A549 (cell line): Measurements from ENCODE around the gene SMYD5. TPM values are rescaled to one million over a fixed set of nuclear protein-coding genes. Genes with fewer than 3 reads are reported as not detected.

Experiments used
- ATAC-seq, 2 experiments: fragments of 200-7000 bp in 1 of 2; fragments of >200 bp in 1 of 2; cut with Nextera tagmentation in 1 of 2; cut with Tn5 transposase in 1 of 2; 3 replicates each; pipeline versions ENCODE4 v1.8.0 to v1.9.1; 2018 to 2020; ENCODE audit warnings: mild to moderate bottlenecking in 1 of 2, moderate library complexity in 1 of 2
- CTCF ChIA-PET: fragments of 300-600 bp; sonication (Branson Sonifier 250); formaldehyde crosslinking; extraction: SDS; loops from one replicate; lab custom pipeline; 2021; ENCODE audit warnings: antibody characterized with exemption, inconsistent platforms; lab: Yijun Ruan, JAX
- POLR2A ChIA-PET: fragments of 350-600 bp; formaldehyde crosslinking; extraction: SDS; loops from one replicate; lab custom pipeline; 2021; ENCODE audit warnings: antibody characterized with exemption, inconsistent platforms; lab: Yijun Ruan, JAX
- DNase-seq, 2 experiments: peaks; one replicate each; pipeline versions ENCODE4 v3.0.0 to v3.0.0-alpha.2; 2011 to 2016; ENCODE audit warnings: low read depth in 1 of 2, low spot score in 1 of 2
- FAIRE-seq: peaks from 2 replicates; lab custom pipeline; 2011; peaks lifted over from hg19 to GRCh38; lab: Jason Lieb, UNC
- H3K27ac ChIP-seq, 2 experiments: fragments of >200 bp; sonication (Bioruptor Twin); formaldehyde crosslinking; 3 replicates each; pipeline ENCODE4 v1.5.1; 2016 to 2017
- H3K4me1 ChIP-seq: fragments of >200 bp; sonication (Bioruptor Twin); formaldehyde crosslinking; 3 replicates; pipeline ENCODE4 v1.6.1; 2016
- H3K4me2 ChIP-seq: fragments of >200 bp; sonication (Bioruptor Twin); formaldehyde crosslinking; 3 replicates; pipeline ENCODE4 v1.6.1; 2016
- H3K4me3 ChIP-seq: fragments of >200 bp; sonication (Bioruptor Twin); formaldehyde crosslinking; 3 replicates; pipeline ENCODE4 v1.5.1; 2016
- H3K9me3 ChIP-seq: fragments of >200 bp; sonication (Bioruptor Twin); formaldehyde crosslinking; 3 replicates; pipeline ENCODE4 v1.6.1; 2016
- CTCF ChIP-seq: fragments of >200 bp; sonication (Bioruptor Twin); formaldehyde crosslinking; IDR thresholded peaks from 3 replicates; pipeline ENCODE4 v1.5.1; 2016
- FOSB ChIP-seq: fragments of 250-450 bp; sonication (Bioruptor Pico); IDR thresholded peaks from 2 replicates; pipeline ENCODE4 v1.5.0; 2020; ENCODE audit warnings: mild to moderate bottlenecking, moderate library complexity
- HMGXB4 ChIP-seq: fragments of 250-450 bp; sonication (Bioruptor Pico); IDR thresholded peaks from 2 replicates; pipeline ENCODE4 v1.5.0; 2021; ENCODE audit warnings: mild to moderate bottlenecking, moderate library complexity, borderline replicate concordance
- HOXB13 ChIP-seq: fragments of 250-450 bp; sonication (Bioruptor Pico); IDR thresholded peaks from 2 replicates; pipeline ENCODE4 v1.5.0; 2020; ENCODE audit warnings: low read depth, mild to moderate bottlenecking, moderate library complexity
- MYC ChIP-seq: IDR thresholded peaks from 2 replicates; pipeline ENCODE4 v1.6.1; 2012; ENCODE audit warnings: mild to moderate bottlenecking, inconsistent platforms, low read length, improper control_type of control experiment, borderline replicate concordance
- NPAS2 ChIP-seq: fragments of 250-450 bp; sonication (Bioruptor Pico); IDR thresholded peaks from 2 replicates; pipeline ENCODE4 v1.8.0; 2022; ENCODE audit warnings: mild to moderate bottlenecking, moderate library complexity, borderline replicate concordance
- NR3C1 ChIP-seq: fragments of >200 bp; sonication (Bioruptor Twin); formaldehyde crosslinking; IDR thresholded peaks from 3 replicates; pipeline ENCODE4 v1.6.1; 2017
- PHF8 ChIP-seq: fragments of 200-600 bp; sonication (generic); IDR thresholded peaks from 2 replicates; pipeline ENCODE4 v1.6.1; 2016; ENCODE audit warnings: low read depth, mild to moderate bottlenecking, antibody characterized with exemption, moderate library complexity, borderline replicate concordance
- POLR2AphosphoS2 ChIP-seq: conservative IDR thresholded peaks from 2 replicates; pipeline ENCODE4 v1.6.1; 2012; ENCODE audit warnings: low read length, improper control_type of control experiment, inconsistent platforms
- RAD21 ChIP-seq, 2 experiments: fragments of >200 bp in 1 of 2; sonication (Bioruptor Twin) in 1 of 2; formaldehyde crosslinking in 1 of 2; IDR thresholded peaks in 1 of 2; conservative IDR thresholded peaks in 1 of 2; 2 replicates in 1 of 2; 3 replicates in 1 of 2; pipeline ENCODE4 v1.6.1; 2012 to 2018; ENCODE audit warnings: inconsistent platforms in 1 of 2
- SMC3 ChIP-seq: fragments of >200 bp; sonication (Bioruptor Twin); formaldehyde crosslinking; IDR thresholded peaks from 3 replicates; pipeline ENCODE4 v1.6.1; 2018; ENCODE audit warnings: inconsistent platforms
- TFCP2L1 ChIP-seq: fragments of 250-450 bp; sonication (Bioruptor Pico); IDR thresholded peaks from 2 replicates; pipeline ENCODE4 v1.5.0; 2021; ENCODE audit warnings: mild to moderate bottlenecking
- ZFP36 ChIP-seq: fragments of 450-650 bp; IDR thresholded peaks from 2 replicates; pipeline ENCODE4 v1.6.1; 2014; ENCODE audit warnings: borderline replicate concordance; ENCODE audit not compliant: partially characterized antibody
- WGBS: methylation state at CpG from one replicate; pipeline ENCODE4 v1.1.6; 2017; ENCODE audit errors: missing lambda C conversion rate; 5-methylcytosine and 5-hydroxymethylcytosine counted together
- polyA plus RNA-seq, 4 experiments: library from polyadenylated mRNA; depleted of rRNA in 3 of 4; stranded (reverse); fragments of >200 nt; fragmentation: RNase III in 1 of 4; extraction: RNeasy Plus Mini Kit Qiagen cat#74134 plus additional on column Dnase treatment in 1 of 4; gene quantifications; 2 replicates in 3 of 4; 3 replicates in 1 of 4; pipeline ENCODE4 v1.2.3, GENCODE V29; 2011 to 2017
- TF ChIP-seq, protein P1 (sequence below): fragments of >200 bp; sonication (Bioruptor Twin); formaldehyde crosslinking; IDR thresholded peaks from 3 replicates; pipeline ENCODE4 v1.6.1; 2016
- TF ChIP-seq, protein P2 (sequence below): fragments of 450-650 bp; IDR thresholded peaks from 2 replicates; pipeline ENCODE4 v1.6.1; 2014; ENCODE audit warnings: antibody characterized with exemption
- TF ChIP-seq, protein P3 (sequence below): IDR thresholded peaks from 2 replicates; pipeline ENCODE4 v1.6.1; 2012
- TF ChIP-seq, protein P4 (sequence below): IDR thresholded peaks from 2 replicates; pipeline ENCODE4 v1.6.1; 2012

The SMYD5 gene
- polyA plus RNA-seq, 2 of the 4 experiments (the other 2 are of a cell fraction), result 40.3 to 46.7 TPM

DNA sequence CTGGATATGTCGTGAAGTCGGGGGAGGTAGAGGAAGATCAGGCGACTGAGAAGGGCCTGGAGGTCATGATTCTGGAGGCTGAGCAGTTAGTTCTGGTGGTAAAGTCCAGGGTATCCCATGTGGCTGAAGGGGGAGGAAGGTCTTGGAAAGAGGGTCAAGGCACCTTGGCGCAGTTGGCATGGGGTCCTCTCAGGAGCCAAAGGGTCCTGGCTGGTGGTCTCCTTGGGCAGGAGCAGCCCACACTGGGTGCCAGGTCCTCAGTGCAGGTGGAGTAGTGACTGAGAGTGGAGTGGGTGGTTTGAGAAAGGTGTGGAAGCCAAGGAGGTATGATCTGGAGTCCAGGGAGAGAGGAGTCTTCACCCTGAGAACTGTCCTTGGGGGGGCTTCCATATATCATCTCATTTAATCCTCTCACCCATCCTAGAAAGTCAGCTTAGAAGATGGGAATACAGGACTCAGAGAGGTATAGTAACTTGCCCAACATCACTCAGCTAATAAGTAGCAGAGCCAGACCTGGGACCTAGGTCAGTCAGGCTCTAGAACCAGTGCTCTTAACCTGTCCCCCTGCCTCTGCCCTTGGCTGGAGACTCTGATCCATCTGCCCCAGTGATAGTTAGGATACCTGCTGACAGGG lies 45.8 kb downstream of the SMYD5 start (continued):
- TF ChIP-seq SMC3, result no peak
- no peak for TF ChIP-seq TFCP2L1 (CRISPR knock-in tag)
- no peak for TF ChIP-seq HOXB13

DNA sequence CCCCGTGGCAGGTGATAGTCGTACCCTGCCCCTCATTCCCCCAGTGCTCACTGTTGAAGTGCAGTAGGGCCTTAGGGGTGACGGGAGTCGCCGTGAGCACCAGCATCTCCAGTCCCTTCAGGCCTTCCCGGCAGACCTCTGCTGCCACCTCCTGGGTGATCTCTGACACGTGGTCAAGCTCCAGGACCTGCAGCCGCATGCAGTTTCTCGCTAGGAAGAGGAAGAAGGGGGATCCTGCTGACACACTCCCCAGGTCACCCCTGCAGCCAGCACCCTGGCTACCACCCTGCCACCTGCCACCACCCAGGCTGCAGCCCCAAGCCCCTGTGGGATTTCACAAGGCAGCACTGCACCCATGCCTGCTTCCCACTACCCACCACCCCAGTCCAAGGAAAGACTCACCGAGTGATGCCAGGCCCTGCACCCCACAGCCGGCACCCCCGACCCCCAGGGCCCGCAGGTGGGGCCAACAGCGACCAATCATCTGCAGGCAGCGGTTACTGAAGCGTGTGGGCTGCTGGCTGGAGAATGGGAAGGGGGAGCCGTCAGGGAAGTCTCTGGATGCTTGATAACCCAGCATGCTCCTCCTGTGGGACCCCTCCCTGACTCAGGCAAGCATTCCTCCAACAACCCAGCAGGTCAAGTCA lies 46.4 kb downstream of the SMYD5 start:
- CTCF ChIA-PET, result interaction anchor here (0.7 to 4.8 kb wide), 13 partner anchors 11 to 367 kb away, joined by 3 to 50 read pairs (median 7); partner anchors contain the start of genes CCT7, EGR4 and NOTO
- Histone ChIP-seq H3K4me2 (no peak overlapping the region), H3K9me3 (no peaks in the 10 kb centered on the region), H3K4me1 (no peaks in the 10 kb centered on the region), H3K4me3 (no peak overlapping the region), H3K27ac (no peak overlapping the region)
- DNase-seq (peak; percentile 76 to 84), FAIRE-seq (peak; percentile 7), ATAC-seq (peak; percentile 69 to 84)
- TF ChIP-seq PHF8 (no peak), FOSB (CRISPR knock-in tag) (no peak), ZFP36 (no peak), POLR2AphosphoS2 (no peak), NR3C1 (no peak), HMGXB4 (no peak), RAD21 (conservative IDR thresholded peaks at IDR 0.05 in 1 of 2, IDR thresholded peaks at IDR 0.05 in 1 of 2) (peak; percentile 61 to 68), CTCF (peak; percentile 61), SMC3 (peak; percentile 27; the same call in 1 of the 3 replicates), NPAS2 (CRISPR knock-in tag) (no peak), MYC (peak; percentile 68; the same call in 1 of the 2 replicates)
- TF ChIP-seq, protein P1, sequence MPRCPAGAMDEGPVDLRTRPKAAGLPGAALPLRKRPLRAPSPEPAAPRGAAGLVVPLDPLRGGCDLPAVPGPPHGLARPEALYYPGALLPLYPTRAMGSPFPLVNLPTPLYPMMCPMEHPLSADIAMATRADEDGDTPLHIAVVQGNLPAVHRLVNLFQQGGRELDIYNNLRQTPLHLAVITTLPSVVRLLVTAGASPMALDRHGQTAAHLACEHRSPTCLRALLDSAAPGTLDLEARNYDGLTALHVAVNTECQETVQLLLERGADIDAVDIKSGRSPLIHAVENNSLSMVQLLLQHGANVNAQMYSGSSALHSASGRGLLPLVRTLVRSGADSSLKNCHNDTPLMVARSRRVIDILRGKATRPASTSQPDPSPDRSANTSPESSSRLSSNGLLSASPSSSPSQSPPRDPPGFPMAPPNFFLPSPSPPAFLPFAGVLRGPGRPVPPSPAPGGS, result no peak
- TF ChIP-seq, protein P2, sequence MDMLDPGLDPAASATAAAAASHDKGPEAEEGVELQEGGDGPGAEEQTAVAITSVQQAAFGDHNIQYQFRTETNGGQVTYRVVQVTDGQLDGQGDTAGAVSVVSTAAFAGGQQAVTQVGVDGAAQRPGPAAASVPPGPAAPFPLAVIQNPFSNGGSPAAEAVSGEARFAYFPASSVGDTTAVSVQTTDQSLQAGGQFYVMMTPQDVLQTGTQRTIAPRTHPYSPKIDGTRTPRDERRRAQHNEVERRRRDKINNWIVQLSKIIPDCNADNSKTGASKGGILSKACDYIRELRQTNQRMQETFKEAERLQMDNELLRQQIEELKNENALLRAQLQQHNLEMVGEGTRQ, result no peak
- TF ChIP-seq, protein P3, sequence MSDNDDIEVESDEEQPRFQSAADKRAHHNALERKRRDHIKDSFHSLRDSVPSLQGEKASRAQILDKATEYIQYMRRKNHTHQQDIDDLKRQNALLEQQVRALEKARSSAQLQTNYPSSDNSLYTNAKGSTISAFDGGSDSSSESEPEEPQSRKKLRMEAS, result peak; percentile 89
- TF ChIP-seq, protein P4, sequence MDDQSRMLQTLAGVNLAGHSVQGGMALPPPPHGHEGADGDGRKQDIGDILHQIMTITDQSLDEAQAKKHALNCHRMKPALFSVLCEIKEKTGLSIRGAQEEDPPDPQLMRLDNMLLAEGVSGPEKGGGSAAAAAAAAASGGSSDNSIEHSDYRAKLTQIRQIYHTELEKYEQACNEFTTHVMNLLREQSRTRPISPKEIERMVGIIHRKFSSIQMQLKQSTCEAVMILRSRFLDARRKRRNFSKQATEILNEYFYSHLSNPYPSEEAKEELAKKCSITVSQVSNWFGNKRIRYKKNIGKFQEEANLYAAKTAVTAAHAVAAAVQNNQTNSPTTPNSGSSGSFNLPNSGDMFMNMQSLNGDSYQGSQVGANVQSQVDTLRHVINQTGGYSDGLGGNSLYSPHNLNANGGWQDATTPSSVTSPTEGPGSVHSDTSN, result no peak
- WGBS, result 37% methylated on average over 16 of the region's 17 CpGs
- POLR2A ChIA-PET, result interaction anchor here (1.7 kb wide), 1 partner anchor 26 kb away, joined by 5 read pairs; the partner anchor contains the start of gene CCT7
